Thoracic aorta (tissue), 2 donors: Measurements from ENCODE around the gene NDFIP2. TPM values are rescaled to one million over a fixed set of nuclear protein-coding genes. Genes with fewer than 3 reads are reported as not detected.

Experiments used
- ATAC-seq: fragments of 150-250 bp; one replicate; pipeline ENCODE4 v1.8.0; 2017; ENCODE audit warnings: low read depth; ENCODE audit not compliant: insufficient number of reproducible peaks, low FRiP score
- DNase-seq: peaks from one replicate; pipeline ENCODE4 v3.0.0-alpha.2; 2020; ENCODE audit warnings: low spot score
- H3K27ac ChIP-seq, 2 donors: fragments of 200-600 bp; sonication (generic); 1 replicate in 1 of 2; 2 replicates in 1 of 2; pipeline ENCODE4 v1.5.1; 2016; ENCODE audit warnings: mild to moderate bottlenecking in 2 of 2, moderate library complexity in 2 of 2
- H3K27me3 ChIP-seq: fragments of 200-600 bp; sonication (generic); replicated peaks from 2 replicates; pipeline ENCODE4 v1.6.0; 2016; ENCODE audit warnings: mild to moderate bottlenecking; ENCODE audit not compliant: insufficient read depth
- H3K36me3 ChIP-seq: fragments of 200-600 bp; sonication (generic); one replicate; pipeline ENCODE4 v1.5.1; 2016
- H3K4me1 ChIP-seq, 2 donors: fragments of 200-600 bp; sonication (generic); 1 replicate in 1 of 2; 2 replicates in 1 of 2; pipeline versions ENCODE4 v1.5.1 to v1.6.0; 2016; ENCODE audit warnings: low read depth in 2 of 2, mild to moderate bottlenecking in 1 of 2; ENCODE audit not compliant: control insufficient read depth in 1 of 2
- H3K4me3 ChIP-seq: fragments of 200-600 bp; sonication (generic); 2 replicates; pipeline ENCODE4 v1.5.1; 2016; ENCODE audit warnings: mild to moderate bottlenecking
- H3K9me3 ChIP-seq: fragments of 200-600 bp; sonication (generic); 2 replicates; pipeline ENCODE4 v1.5.1; 2016
- CTCF ChIP-seq: fragments of 200-600 bp; sonication (generic); IDR thresholded peaks from one replicate; pipeline ENCODE4 v1.5.1; 2019; ENCODE audit warnings: antibody characterized with exemption
- total RNA-seq, 2 donors: library from RNA; depleted of rRNA; stranded (reverse); fragments of >200 nt; gene quantifications; one replicate each; pipeline versions ENCODE4 v1.1.0 to v1.2.3, GENCODE V29; 2016

NDFIP2 gene
- total RNA-seq, 2 donors from 2014 or later: 9.7 to 12.0 TPM

GRCh38 chr13:79522583-79522982 lies 41.6 kb downstream of the NDFIP2 start:
- no peak for TF ChIP-seq CTCF
- Histone ChIP-seq H3K9me3 (no peaks in the 10 kb centered on the region), H3K27me3 (no peaks in the 10 kb centered on the region), H3K36me3 (no peaks in the 10 kb centered on the region), H3K4me3 (no peak overlapping the region), H3K27ac (no peak overlapping the region), H3K4me1 (no peaks in the 10 kb centered on the region)
- DNase-seq: no peak
- no peak for ATAC-seq

GRCh38 chr13:79525064-79525857 lies 44.3 kb downstream of the NDFIP2 start:
- Histone ChIP-seq H3K9me3 (no peaks in the 10 kb centered on the region), H3K36me3 (no peaks in the 10 kb centered on the region), H3K4me1 (no peaks in the 10 kb centered on the region), H3K27me3 (no peaks in the 10 kb centered on the region), H3K4me3 (no peak overlapping the region), H3K27ac (no peak overlapping the region)
- no peak for DNase-seq
- no peak for ATAC-seq
- no peak for TF ChIP-seq CTCF

DNA sequence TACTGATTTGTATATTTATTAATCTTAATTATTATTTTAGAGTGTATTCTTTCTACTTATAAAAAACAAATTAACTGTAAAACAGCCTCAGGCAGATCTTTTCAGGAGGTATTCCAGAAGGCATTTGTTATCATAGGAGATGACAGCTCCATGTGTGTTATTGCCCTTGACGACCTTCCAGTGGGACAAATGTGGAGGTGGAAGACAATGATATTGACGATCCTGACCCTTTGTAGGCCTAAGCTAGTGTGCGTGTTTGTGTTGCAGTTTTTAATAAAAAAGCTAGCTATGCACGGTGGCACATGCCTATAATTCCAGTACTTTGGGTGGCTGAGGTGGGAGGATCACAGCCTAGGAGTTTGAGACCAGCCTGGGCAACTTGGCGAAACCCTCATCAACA lies 46.7 kb downstream of the NDFIP2 start:
- no peak for TF ChIP-seq CTCF
- DNase-seq (no peak), ATAC-seq (no peak)
- Histone ChIP-seq H3K36me3 (no peaks in the 10 kb centered on the region), H3K9me3 (no peaks in the 10 kb centered on the region), H3K4me1 (no peaks in the 10 kb centered on the region), H3K27me3 (no peaks in the 10 kb centered on the region), H3K27ac (no peak overlapping the region), H3K4me3 (no peak overlapping the region)

DNA sequence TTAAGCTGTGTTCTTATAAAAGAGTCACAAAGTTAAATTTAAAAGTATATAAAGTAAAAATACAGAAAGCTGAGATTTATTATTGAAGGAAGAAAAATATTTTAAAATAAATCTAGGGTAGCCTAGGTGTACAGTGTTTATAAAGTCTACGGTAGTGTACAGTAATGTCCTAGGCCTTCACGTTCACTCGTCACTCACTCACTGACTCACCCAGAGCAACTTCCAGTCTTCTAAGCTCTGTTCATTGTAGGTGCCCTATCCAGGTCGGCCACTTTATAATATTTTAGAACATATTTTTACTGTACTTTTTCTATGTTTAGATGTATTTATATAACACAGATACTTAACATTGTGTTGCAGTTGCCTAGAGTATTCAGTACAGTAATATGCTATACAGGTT lies 47.4 kb downstream of the NDFIP2 start:
- Histone ChIP-seq H3K9me3 (no peaks in the 10 kb centered on the region), H3K27me3 (no peaks in the 10 kb centered on the region), H3K27ac (no peak overlapping the region), H3K4me1 (no peaks in the 10 kb centered on the region), H3K36me3 (no peaks in the 10 kb centered on the region), H3K4me3 (no peak overlapping the region)
- no peak for ATAC-seq
- TF ChIP-seq CTCF: no peak
- no peak for DNase-seq

DNA sequence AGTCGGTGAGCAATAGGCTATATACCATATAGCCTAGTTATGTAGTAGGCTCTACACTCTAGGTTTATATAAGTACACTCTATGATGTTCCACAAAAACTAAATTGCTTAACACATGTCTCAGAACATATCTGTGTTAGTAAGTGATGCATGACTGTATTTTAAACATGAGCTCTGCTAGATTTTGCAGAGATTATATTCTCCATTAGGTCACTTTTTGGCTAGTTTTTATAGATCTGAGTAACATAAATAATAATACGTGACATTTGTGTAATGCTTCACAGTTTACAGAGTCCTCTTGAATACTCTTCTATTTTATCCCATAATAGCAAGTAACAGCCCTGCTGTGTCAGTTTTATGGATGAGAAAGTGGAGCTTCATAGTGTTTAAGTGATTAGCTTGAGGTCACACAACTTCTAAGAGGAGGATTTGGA lies 47.8 kb downstream of the NDFIP2 start:
- Histone ChIP-seq H3K27ac (no peak overlapping the region), H3K9me3 (no peaks in the 10 kb centered on the region), H3K4me3 (no peak overlapping the region), H3K27me3 (no peaks in the 10 kb centered on the region), H3K36me3 (no peaks in the 10 kb centered on the region), H3K4me1 (peaks cover under 1% of the 10 kb centered on the region in 2 donors)
- DNase-seq (no peak), ATAC-seq (no peak)
- no peak for TF ChIP-seq CTCF
